Vagina (tissue), 2 donors: ENCODE results near the gene TBXAS1. TPM values are rescaled to one million over a fixed set of nuclear protein-coding genes. Genes with fewer than 3 reads are reported as not detected.

Experiments
- DNase-seq, 2 donors: peaks; one replicate each; pipeline ENCODE4 v3.0.0-alpha.2; 2017; ENCODE audit errors: extremely low spot score in 2 of 2
- H3K27ac ChIP-seq: fragments of 200-600 bp; sonication (generic); one replicate; pipeline ENCODE4 v1.5.1; 2019
- H3K27me3 ChIP-seq: fragments of 200-600 bp; sonication (generic); one replicate; pipeline ENCODE4 v1.5.1; 2019
- H3K36me3 ChIP-seq, 2 donors: fragments of 200-600 bp; sonication (generic); one replicate each; pipeline ENCODE4 v1.5.1; 2017 to 2019
- H3K4me1 ChIP-seq: fragments of 200-600 bp; sonication (generic); one replicate; pipeline ENCODE4 v1.5.1; 2019
- H3K4me3 ChIP-seq, 2 donors: fragments of 200-600 bp; sonication (generic); 1 replicate in 1 of 2; 2 replicates in 1 of 2; pipeline ENCODE4 v1.5.1; 2016 to 2019
- H3K9me3 ChIP-seq: fragments of 200-600 bp; sonication (generic); one replicate; pipeline ENCODE4 v1.5.1; 2019
- POLR2A ChIP-seq, 2 donors: fragments of 450-650 bp; IDR thresholded peaks; one replicate each; pipeline ENCODE4 v1.6.1; 2017; ENCODE audit warnings: antibody characterized with exemption in 2 of 2, mild to moderate bottlenecking in 2 of 2, moderate library complexity in 2 of 2
- POLR2AphosphoS5 ChIP-seq, 2 donors: sonication (generic); formaldehyde crosslinking; IDR thresholded peaks; one replicate each; pipeline ENCODE4 v1.9.0; 2017; ENCODE audit warnings: antibody characterized with exemption in 2 of 2, mild to moderate bottlenecking in 2 of 2, low read depth in 1 of 2; ENCODE audit not compliant: insufficient read depth in 1 of 2
- intact Hi-C: fragments of 100-400 bp; cut with DNase I; formaldehyde crosslinking; loops from one replicate; pipeline ENCODE4 v1.15.1; 2023
- total RNA-seq: library from RNA; depleted of rRNA; stranded (reverse); fragments of >200 nt; gene quantifications from one replicate; pipeline ENCODE4 v1.2.3, GENCODE V29; 2016
- TF ChIP-seq, protein P1 (sequence below), 3 experiments: fragments of 450-650 bp in 2 of 3; fragments of 200-600 bp in 1 of 3; sonication (generic) in 1 of 3; IDR thresholded peaks; one replicate each; pipeline ENCODE4 v1.5.1; 2017 to 2019; ENCODE audit warnings: antibody characterized with exemption in 3 of 3, mild to moderate bottlenecking in 2 of 3, moderate library complexity in 2 of 3

Gene TBXAS1
- total RNA-seq, 1 donor from 2014 or later = 18.4 TPM

DNA sequence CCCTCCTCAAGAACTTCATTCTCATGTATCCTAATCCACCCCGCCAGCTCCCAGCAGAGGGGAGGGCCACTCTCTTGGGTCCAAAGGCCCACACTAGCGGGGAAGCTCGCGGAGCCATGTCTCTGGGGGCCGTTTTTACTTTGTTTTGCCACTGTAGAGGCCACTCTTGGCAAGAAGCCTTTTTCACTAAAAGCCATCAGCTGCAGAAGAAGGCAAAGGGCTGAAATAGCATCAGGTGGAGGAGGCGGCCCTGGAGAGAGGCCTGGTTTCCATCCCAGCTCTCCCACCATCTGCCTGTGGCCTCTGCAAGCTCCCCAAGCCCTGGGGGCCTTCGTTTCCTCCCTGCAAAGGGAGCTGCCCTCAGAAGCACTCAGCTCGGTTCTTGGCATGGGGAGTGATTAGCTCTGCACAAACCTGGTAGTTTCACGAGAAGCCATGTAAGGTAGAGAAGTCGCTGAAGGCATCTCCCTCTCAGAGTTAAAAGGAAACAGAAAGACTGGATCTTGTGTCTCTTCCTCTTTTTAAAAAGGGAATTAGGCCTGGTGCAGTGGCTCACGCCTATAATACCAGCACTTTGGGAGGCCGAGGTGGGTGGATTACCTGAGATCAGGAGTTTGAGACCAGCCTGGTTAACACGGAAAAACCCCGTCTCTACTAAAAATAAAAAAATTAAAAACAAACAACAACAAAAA lies 163.4 kb downstream of the TBXAS1 start:
- TF ChIP-seq POLR2A (IDR thresholded peaks at IDR 0.05) = no peak
- TF ChIP-seq POLR2AphosphoS5 (IDR thresholded peaks at IDR 0.05; ENCODE audit: insufficient read depth in 1 of 2, low read depth in 1 of 2) = no peak
- TF ChIP-seq, protein P1, sequence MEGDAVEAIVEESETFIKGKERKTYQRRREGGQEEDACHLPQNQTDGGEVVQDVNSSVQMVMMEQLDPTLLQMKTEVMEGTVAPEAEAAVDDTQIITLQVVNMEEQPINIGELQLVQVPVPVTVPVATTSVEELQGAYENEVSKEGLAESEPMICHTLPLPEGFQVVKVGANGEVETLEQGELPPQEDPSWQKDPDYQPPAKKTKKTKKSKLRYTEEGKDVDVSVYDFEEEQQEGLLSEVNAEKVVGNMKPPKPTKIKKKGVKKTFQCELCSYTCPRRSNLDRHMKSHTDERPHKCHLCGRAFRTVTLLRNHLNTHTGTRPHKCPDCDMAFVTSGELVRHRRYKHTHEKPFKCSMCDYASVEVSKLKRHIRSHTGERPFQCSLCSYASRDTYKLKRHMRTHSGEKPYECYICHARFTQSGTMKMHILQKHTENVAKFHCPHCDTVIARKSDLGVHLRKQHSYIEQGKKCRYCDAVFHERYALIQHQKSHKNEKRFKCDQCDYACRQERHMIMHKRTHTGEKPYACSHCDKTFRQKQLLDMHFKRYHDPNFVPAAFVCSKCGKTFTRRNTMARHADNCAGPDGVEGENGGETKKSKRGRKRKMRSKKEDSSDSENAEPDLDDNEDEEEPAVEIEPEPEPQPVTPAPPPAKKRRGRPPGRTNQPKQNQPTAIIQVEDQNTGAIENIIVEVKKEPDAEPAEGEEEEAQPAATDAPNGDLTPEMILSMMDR (IDR thresholded peaks at IDR 0.05) = no peak
- Histone ChIP-seq H3K4me3 (no peak overlapping the region), H3K36me3 (no peaks in the 10 kb centered on the region), H3K27ac (no peak overlapping the region), H3K27me3 (no peaks in the 10 kb centered on the region), H3K9me3 (no peaks in the 10 kb centered on the region), H3K4me1 (no peaks in the 10 kb centered on the region)
- no peak for DNase-seq
- intact Hi-C loops = no loop called here

DNA sequence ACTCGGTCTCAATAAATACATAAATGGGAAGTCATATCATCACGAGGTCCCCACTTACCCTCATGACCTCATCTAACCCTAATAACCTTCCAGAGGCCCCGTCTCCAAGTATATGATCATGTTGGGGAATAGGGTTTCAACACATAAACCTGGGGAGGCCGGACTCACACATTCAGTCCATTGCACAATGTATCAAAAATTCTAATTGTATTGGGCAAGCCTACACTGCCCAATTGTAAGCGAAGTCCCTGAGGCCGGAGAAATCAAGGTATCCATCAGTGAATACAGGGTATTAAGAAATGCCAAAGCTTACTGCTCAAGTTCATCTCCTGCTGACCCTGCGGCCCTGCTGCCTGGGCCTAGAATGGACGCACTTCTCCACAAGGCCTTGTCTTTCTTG lies 164.1 kb downstream of the TBXAS1 start:
- Histone ChIP-seq H3K9me3 (no peaks in the 10 kb centered on the region), H3K4me3 (no peak overlapping the region), H3K27me3 (no peaks in the 10 kb centered on the region), H3K36me3 (no peaks in the 10 kb centered on the region), H3K4me1 (no peaks in the 10 kb centered on the region), H3K27ac (no peak overlapping the region)
- intact Hi-C loops = no loop called here
- DNase-seq = no peak
- TF ChIP-seq, protein P1 (IDR thresholded peaks at IDR 0.05) = no peak
- no peak for TF ChIP-seq POLR2A (IDR thresholded peaks at IDR 0.05)
- TF ChIP-seq POLR2AphosphoS5 (IDR thresholded peaks at IDR 0.05; ENCODE audit: insufficient read depth in 1 of 2, low read depth in 1 of 2) = no peak

DNA sequence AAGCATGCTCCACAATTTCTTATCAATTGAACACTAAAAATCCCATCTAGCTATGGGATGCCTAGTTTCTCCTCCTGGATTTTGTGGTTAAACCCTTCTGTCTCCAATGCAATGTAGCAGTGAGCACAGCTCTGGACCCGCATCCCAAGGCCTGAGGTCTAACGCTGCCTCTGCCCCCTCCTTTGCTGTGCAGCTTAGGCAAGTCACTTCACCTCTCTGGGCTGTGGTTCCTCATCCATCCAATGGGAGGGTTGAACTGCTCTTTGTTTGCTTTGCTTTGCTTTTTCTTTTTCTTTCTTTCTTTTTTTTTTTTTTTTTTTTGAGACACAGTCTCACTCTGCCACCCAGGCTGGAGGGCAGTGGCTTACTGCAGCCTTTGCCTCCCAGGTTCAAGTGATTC lies 164.5 kb downstream of the TBXAS1 start:
- TF ChIP-seq POLR2AphosphoS5 (IDR thresholded peaks at IDR 0.05; ENCODE audit: insufficient read depth in 1 of 2, low read depth in 1 of 2) (no peak), POLR2A (IDR thresholded peaks at IDR 0.05) (no peak)
- TF ChIP-seq, protein P1 (IDR thresholded peaks at IDR 0.05) = no peak

DNA sequence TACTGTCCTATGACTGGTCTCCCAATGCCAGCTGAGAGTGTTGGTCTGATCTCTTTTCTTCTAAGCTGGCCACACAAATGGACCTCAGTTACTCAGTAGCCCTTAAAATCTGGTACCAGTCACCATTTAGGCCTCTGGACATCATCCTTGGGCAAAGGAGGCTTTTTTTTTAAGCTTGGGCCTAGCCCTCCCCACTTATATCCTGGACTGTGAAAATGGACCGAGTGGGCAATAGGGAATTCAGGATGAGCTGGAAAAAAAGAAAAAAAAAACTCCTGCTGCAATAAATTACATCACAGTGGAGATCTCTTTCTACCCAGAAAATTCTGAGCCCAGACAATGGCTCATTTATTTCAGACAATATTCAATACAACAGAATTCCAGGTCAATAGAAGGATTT lies 165.3 kb downstream of the TBXAS1 start:
- H3K36me3 ChIP-seq = no peaks in the 10 kb centered on the region
- DNase-seq = no peak
- H3K4me3 ChIP-seq = no peak overlapping the region
- no peaks in the 10 kb centered on the region for H3K27me3 ChIP-seq
- intact Hi-C loops = no loop called here
- TF ChIP-seq POLR2AphosphoS5 (IDR thresholded peaks at IDR 0.05; ENCODE audit: insufficient read depth in 1 of 2, low read depth in 1 of 2) (no peak), POLR2A (IDR thresholded peaks at IDR 0.05) (no peak)
- TF ChIP-seq, protein P1 (IDR thresholded peaks at IDR 0.05) = no peak
- no peaks in the 10 kb centered on the region for H3K9me3 ChIP-seq
- no peaks in the 10 kb centered on the region for H3K4me1 ChIP-seq
- no peak overlapping the region for H3K27ac ChIP-seq

More for the DNA sequence above, 164.5 kb downstream of the TBXAS1 start:
- Histone ChIP-seq H3K27me3 (no peaks in the 10 kb centered on the region), H3K4me3 (no peak overlapping the region), H3K27ac (no peak overlapping the region), H3K36me3 (no peaks in the 10 kb centered on the region), H3K9me3 (no peaks in the 10 kb centered on the region), H3K4me1 (no peaks in the 10 kb centered on the region)
- DNase-seq = no peak
- intact Hi-C loops = no loop called here
